Measurements from ENCODE around the gene DCLRE1B.

GRCh38 chr1:113861641-113862040, 43.5 kb upstream of the DCLRE1B start:
- TF ChIP-seq CTCF (IDR thresholded peaks at IDR 0.05) (no peak), ZFX (IDR thresholded peaks at IDR 0.05; ENCODE audit: borderline replicate concordance) (no peak)

All from 22Rv1 (cell line).